ENCODE data around the gene ROBO1. TPM values are rescaled to one million over a fixed set of nuclear protein-coding genes. Genes with fewer than 3 reads are reported as not detected.

The ROBO1 gene
- total and polyA plus RNA-seq, 2 donors (not counting 1 experiment from before 2014, with no cell fraction given): 0.27 to 3.2 TPM

- Histone ChIP-seq H3K4me1 (ENCODE audit: control insufficient read depth in 2 of 2, insufficient read depth in 2 of 2, low read length in 2 of 2) (no peaks in the 10 kb centered on the region), H3K36me3 (replicated peaks in 1 of 2; ENCODE audit: control extremely low read depth in 1 of 2, control insufficient read depth in 1 of 2, extremely low read depth in 1 of 2, insufficient read depth in 2 of 2, low read length in 1 of 2) (no peaks in the 10 kb centered on the region), H3K9me3 (ENCODE audit: control extremely low read depth in 1 of 3, control insufficient read depth in 2 of 3, insufficient read depth in 1 of 3, low read length in 2 of 3) (no peaks in the 10 kb centered on the region), H2AFZ (ENCODE audit: insufficient read depth, low read depth, low read length, poor library complexity, severe bottlenecking) (no peak overlapping the region), H3K79me2 (ENCODE audit: control insufficient read depth, insufficient read depth, low read length) (no peaks in the 10 kb centered on the region), H3K4me3 (ENCODE audit: control extremely low read depth in 1 of 5, extremely low read depth in 1 of 5, insufficient read depth in 1 of 5, low read depth in 2 of 5, low read length in 4 of 5) (no peak overlapping the region), H3K4me2 (replicated peaks; ENCODE audit: low read depth, low read length, poor library complexity, severe bottlenecking) (no peak overlapping the region), H3K9ac (ENCODE audit: low read length) (no peak overlapping the region), H3K27me3 (replicated peaks in 1 of 4; ENCODE audit: control extremely low read depth in 1 of 4, control insufficient read depth in 3 of 4, insufficient read depth in 4 of 4, low read length in 3 of 4) (no peaks in the 10 kb centered on the region), H3K27ac (ENCODE audit: low read length in 2 of 2) (no peak overlapping the region), H4K20me1 (ENCODE audit: control insufficient read depth, insufficient read depth, low read length, poor library complexity, severe bottlenecking) (no peaks in the 10 kb centered on the region)
- Mint-ChIP-seq H3K4me1 (no peaks in the 10 kb centered on the region), H3K9me3 (ENCODE audit: insufficient read depth) (peaks cover 3% of the 10 kb centered on the region), H3K4me3 (no peak overlapping the region), H3K27me3 (no peaks in the 10 kb centered on the region), H3K27ac (no peak overlapping the region)
- ATAC-seq (ENCODE audit: low read depth) (no peak), DNase-seq (no peak)
- intact Hi-C loops (cut with micrococcal nuclease): no loop called here
- WGBS (ENCODE audit: insufficient coverage): 100% methylated on average over 1 of the region's 3 CpGs
- POLR2A ChIA-PET: no interaction called here
- no peak for TF ChIP-seq EZH2 (IDR thresholded peaks at IDR 0.05; ENCODE audit: borderline replicate concordance, insufficient read depth, low read depth, low read length, poor library complexity, severe bottlenecking)
- TF ChIP-seq, protein P1, sequence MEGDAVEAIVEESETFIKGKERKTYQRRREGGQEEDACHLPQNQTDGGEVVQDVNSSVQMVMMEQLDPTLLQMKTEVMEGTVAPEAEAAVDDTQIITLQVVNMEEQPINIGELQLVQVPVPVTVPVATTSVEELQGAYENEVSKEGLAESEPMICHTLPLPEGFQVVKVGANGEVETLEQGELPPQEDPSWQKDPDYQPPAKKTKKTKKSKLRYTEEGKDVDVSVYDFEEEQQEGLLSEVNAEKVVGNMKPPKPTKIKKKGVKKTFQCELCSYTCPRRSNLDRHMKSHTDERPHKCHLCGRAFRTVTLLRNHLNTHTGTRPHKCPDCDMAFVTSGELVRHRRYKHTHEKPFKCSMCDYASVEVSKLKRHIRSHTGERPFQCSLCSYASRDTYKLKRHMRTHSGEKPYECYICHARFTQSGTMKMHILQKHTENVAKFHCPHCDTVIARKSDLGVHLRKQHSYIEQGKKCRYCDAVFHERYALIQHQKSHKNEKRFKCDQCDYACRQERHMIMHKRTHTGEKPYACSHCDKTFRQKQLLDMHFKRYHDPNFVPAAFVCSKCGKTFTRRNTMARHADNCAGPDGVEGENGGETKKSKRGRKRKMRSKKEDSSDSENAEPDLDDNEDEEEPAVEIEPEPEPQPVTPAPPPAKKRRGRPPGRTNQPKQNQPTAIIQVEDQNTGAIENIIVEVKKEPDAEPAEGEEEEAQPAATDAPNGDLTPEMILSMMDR (IDR thresholded peaks at IDR 0.05): no peak
- CTCF ChIA-PET: no interaction called here
These were observed 928.1 kb downstream of the ROBO1 start for GRCh38 chr3:78839693-78840092.

GRCh38 chr3:78838362-78838761 lies 929.4 kb downstream of the ROBO1 start:
- H3K4me3 ChIP-seq (ENCODE audit: control extremely low read depth in 1 of 5, extremely low read depth in 1 of 5, insufficient read depth in 1 of 5, low read depth in 2 of 5, low read length in 4 of 5): no peak overlapping the region
- H4K20me1 ChIP-seq (ENCODE audit: control insufficient read depth, insufficient read depth, low read length, poor library complexity, severe bottlenecking): no peaks in the 10 kb centered on the region
- Mint-ChIP-seq H3K27me3 (no peaks in the 10 kb centered on the region), H3K4me1 (no peaks in the 10 kb centered on the region), H3K27ac (no peak overlapping the region), H3K9me3 (ENCODE audit: insufficient read depth) (peaks cover 3% of the 10 kb centered on the region), H3K4me3 (no peak overlapping the region)
- 84% methylated on average over 4 of the region's 4 CpGs for WGBS (ENCODE audit: insufficient coverage)
- no peak for DNase-seq
- TF ChIP-seq EZH2 (IDR thresholded peaks at IDR 0.05; ENCODE audit: borderline replicate concordance, insufficient read depth, low read depth, low read length, poor library complexity, severe bottlenecking): no peak
- TF ChIP-seq, protein P1 (IDR thresholded peaks at IDR 0.05): no peak
- no peaks in the 10 kb centered on the region for H3K9me3 ChIP-seq (ENCODE audit: control extremely low read depth in 1 of 3, control insufficient read depth in 2 of 3, insufficient read depth in 1 of 3, low read length in 2 of 3)
- H3K79me2 ChIP-seq (ENCODE audit: control insufficient read depth, insufficient read depth, low read length): no peaks in the 10 kb centered on the region
- no peak overlapping the region for H2AFZ ChIP-seq (ENCODE audit: insufficient read depth, low read depth, low read length, poor library complexity, severe bottlenecking)
- no peaks in the 10 kb centered on the region for H3K4me1 ChIP-seq (ENCODE audit: control insufficient read depth in 2 of 2, insufficient read depth in 2 of 2, low read length in 2 of 2)
- H3K27me3 ChIP-seq (replicated peaks in 1 of 4; ENCODE audit: control extremely low read depth in 1 of 4, control insufficient read depth in 3 of 4, insufficient read depth in 4 of 4, low read length in 3 of 4): no peaks in the 10 kb centered on the region
- ChIA-PET POLR2A (no interaction called here), CTCF (no interaction called here)
- ATAC-seq (ENCODE audit: low read depth): no peak
- intact Hi-C loops (cut with micrococcal nuclease): no loop called here
- no peak overlapping the region for H3K9ac ChIP-seq (ENCODE audit: low read length)
- H3K27ac ChIP-seq (ENCODE audit: low read length in 2 of 2): no peak overlapping the region
- H3K4me2 ChIP-seq (replicated peaks; ENCODE audit: low read depth, low read length, poor library complexity, severe bottlenecking): no peak overlapping the region
- no peaks in the 10 kb centered on the region for H3K36me3 ChIP-seq (replicated peaks in 1 of 2; ENCODE audit: control extremely low read depth in 1 of 2, control insufficient read depth in 1 of 2, extremely low read depth in 1 of 2, insufficient read depth in 2 of 2, low read length in 1 of 2)

Measured in B cell (primary cell).